VCaP (cell line): ENCODE measurements around the gene MYRFL.

Experiments used
- H3K27ac ChIP-seq: fragments of 450-650 bp; 2 replicates; pipeline ENCODE4 v1.5.1; 2017
- TF ChIP-seq, protein P1 (sequence below): fragments of 450-650 bp; conservative IDR thresholded peaks from 2 replicates; pipeline ENCODE4 v1.5.1; 2017; ENCODE audit warnings: mild to moderate bottlenecking, moderate library complexity

The MYRFL gene

DNA sequence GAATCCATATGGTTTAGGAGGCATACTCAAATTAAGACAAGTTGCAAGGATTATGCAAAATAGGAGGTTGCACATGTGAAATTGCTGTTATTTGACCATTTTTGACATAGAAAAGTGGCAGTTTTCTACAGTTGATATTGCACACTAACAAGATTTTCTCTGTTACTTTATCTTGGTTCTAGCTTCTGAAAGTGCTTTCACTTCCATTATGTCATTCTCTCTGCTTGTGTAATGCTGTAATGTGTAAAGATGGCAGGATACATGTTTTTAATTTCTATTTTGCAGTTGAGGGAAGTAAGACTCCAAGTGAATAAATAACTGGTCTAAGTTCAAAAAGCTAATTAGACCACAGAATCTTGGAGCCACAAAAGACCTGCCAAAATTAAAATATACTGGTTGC, 60.6 kb downstream of the MYRFL start:
- TF ChIP-seq, protein P1, sequence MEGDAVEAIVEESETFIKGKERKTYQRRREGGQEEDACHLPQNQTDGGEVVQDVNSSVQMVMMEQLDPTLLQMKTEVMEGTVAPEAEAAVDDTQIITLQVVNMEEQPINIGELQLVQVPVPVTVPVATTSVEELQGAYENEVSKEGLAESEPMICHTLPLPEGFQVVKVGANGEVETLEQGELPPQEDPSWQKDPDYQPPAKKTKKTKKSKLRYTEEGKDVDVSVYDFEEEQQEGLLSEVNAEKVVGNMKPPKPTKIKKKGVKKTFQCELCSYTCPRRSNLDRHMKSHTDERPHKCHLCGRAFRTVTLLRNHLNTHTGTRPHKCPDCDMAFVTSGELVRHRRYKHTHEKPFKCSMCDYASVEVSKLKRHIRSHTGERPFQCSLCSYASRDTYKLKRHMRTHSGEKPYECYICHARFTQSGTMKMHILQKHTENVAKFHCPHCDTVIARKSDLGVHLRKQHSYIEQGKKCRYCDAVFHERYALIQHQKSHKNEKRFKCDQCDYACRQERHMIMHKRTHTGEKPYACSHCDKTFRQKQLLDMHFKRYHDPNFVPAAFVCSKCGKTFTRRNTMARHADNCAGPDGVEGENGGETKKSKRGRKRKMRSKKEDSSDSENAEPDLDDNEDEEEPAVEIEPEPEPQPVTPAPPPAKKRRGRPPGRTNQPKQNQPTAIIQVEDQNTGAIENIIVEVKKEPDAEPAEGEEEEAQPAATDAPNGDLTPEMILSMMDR, result no peak
- H3K27ac ChIP-seq, result no peak overlapping the region

- H3K27ac ChIP-seq, result no peak overlapping the region
- TF ChIP-seq, protein P1, result no peak
Measured at GRCh38 chr12:69886109-69886508, 61.1 kb downstream of the MYRFL start.

DNA sequence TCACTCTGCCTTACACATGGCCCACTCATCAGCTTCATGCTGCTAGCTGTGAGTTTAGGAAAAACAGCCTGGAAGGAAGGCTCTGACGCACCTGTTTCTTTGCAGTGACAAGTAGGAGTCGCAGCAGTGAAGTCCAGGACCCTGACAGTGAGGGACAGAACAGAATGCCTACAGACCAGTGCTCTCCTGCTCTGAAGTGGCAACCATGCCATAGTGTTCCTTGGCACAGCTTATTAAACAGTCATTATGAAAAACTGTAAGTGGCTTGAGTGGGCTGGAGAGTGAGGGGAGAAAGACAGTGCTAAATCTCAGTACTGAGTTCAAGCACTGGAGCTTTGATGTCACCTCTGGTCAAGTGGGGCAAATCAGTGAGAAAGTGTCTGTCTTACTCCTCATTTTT, 61.7 kb downstream of the MYRFL start:
- no peak overlapping the region for H3K27ac ChIP-seq
- TF ChIP-seq, protein P1, result no peak

GRCh38 chr12:69888901-69889300, 63.9 kb downstream of the MYRFL start:
- TF ChIP-seq, protein P1, result no peak
- no peak overlapping the region for H3K27ac ChIP-seq

GRCh38 chr12:69894800-69895383, 69.9 kb downstream of the MYRFL start:
- TF ChIP-seq, protein P1, result no peak
- no peak overlapping the region for H3K27ac ChIP-seq

GRCh38 chr12:69896653-69897381, 71.8 kb downstream of the MYRFL start:
- no peak overlapping the region for H3K27ac ChIP-seq
- TF ChIP-seq, protein P1, result no peak

- TF ChIP-seq, protein P1, result no peak
- no peak overlapping the region for H3K27ac ChIP-seq
Measured at GRCh38 chr12:69897744-69898143, 72.7 kb downstream of the MYRFL start.
